Skeletal muscle satellite cell (primary cell): ENCODE results near the gene CD38.
"Not testable (repeated sequence)": the region's sequence is repeated elsewhere in the genome, so short reads cannot be mapped to it uniquely, and the experiment has no call there.

Experiments used
- H3K27me3 ChIP-seq: 2 replicates; pipeline ENCODE4 v1.7.0; 2013; ENCODE audit warnings: low read length; ENCODE audit not compliant: control insufficient read depth, insufficient read depth
- H3K36me3 ChIP-seq: 2 replicates; pipeline ENCODE4 v1.7.0; 2013; ENCODE audit warnings: mild to moderate bottlenecking, control low read depth, low read length; ENCODE audit not compliant: insufficient read depth
- H3K4me1 ChIP-seq: 2 replicates; pipeline ENCODE4 v1.7.0; 2013; ENCODE audit warnings: low read length; ENCODE audit not compliant: control insufficient read depth, insufficient read depth
- H3K4me2 ChIP-seq: 2 replicates; pipeline ENCODE4 v1.7.0; 2013; ENCODE audit warnings: mild to moderate bottlenecking, low read length
- H3K4me3 ChIP-seq: 2 replicates; pipeline ENCODE4 v1.7.0; 2013; ENCODE audit warnings: low read length
- H3K9ac ChIP-seq: 2 replicates; pipeline ENCODE4 v1.7.0; 2013; ENCODE audit warnings: mild to moderate bottlenecking, low read depth, low read length, moderate library complexity
- H3K9me3 ChIP-seq: replicated peaks from 2 replicates; pipeline ENCODE4 v1.7.0; 2013; ENCODE audit warnings: mild to moderate bottlenecking, control low read depth, low read length

CD38 gene

GRCh38 chr4:15746110-15746509 is 32.0 kb upstream of the CD38 start:
- no peak overlapping the region for H3K4me2 ChIP-seq
- H3K4me3 ChIP-seq: no peak overlapping the region
- H3K9me3 ChIP-seq: peaks cover 9% of the 10 kb centered on the region
- H3K4me1 ChIP-seq: no peaks in the 10 kb centered on the region
- H3K36me3 ChIP-seq: no peaks in the 10 kb centered on the region
- no peak overlapping the region for H3K9ac ChIP-seq
- H3K27me3 ChIP-seq: peaks cover 26% of the 10 kb centered on the region

GRCh38 chr4:15749001-15749400 is 29.1 kb upstream of the CD38 start:
- Histone ChIP-seq H3K9ac (no peak overlapping the region), H3K27me3 (peaks cover 21% of the 10 kb centered on the region), H3K4me3 (no peak overlapping the region), H3K9me3 (no peaks in the 10 kb centered on the region), H3K4me1 (no peaks in the 10 kb centered on the region), H3K4me2 (no peak overlapping the region), H3K36me3 (no peaks in the 10 kb centered on the region)

- H3K27me3 ChIP-seq: peaks cover 21% of the 10 kb centered on the region
- H3K9me3 ChIP-seq: no peaks in the 10 kb centered on the region
- no peak overlapping the region for H3K9ac ChIP-seq
- H3K4me1 ChIP-seq: peaks cover 7% of the 10 kb centered on the region
- no peaks in the 10 kb centered on the region for H3K36me3 ChIP-seq
- no peak overlapping the region for H3K4me2 ChIP-seq
- H3K4me3 ChIP-seq: no peak overlapping the region
These were observed 27.0 kb upstream of the CD38 start for GRCh38 chr4:15751153-15751552.

- no peaks in the 10 kb centered on the region for H3K36me3 ChIP-seq
- peaks cover 20% of the 10 kb centered on the region for H3K27me3 ChIP-seq
- peaks cover 12% of the 10 kb centered on the region for H3K4me1 ChIP-seq
- no peak overlapping the region for H3K4me2 ChIP-seq
- no peak overlapping the region for H3K4me3 ChIP-seq
- H3K9me3 ChIP-seq: no peaks in the 10 kb centered on the region
- H3K9ac ChIP-seq: no peak overlapping the region
These were observed 25.0 kb upstream of the CD38 start for GRCh38 chr4:15753081-15753480.

GRCh38 chr4:15753786-15754185 is 24.3 kb upstream of the CD38 start:
- Histone ChIP-seq H3K4me1 (peaks cover 12% of the 10 kb centered on the region), H3K27me3 (peaks cover 18% of the 10 kb centered on the region), H3K9me3 (no peaks in the 10 kb centered on the region), H3K4me3 (no peak overlapping the region), H3K9ac (no peak overlapping the region), H3K4me2 (no peak overlapping the region), H3K36me3 (no peaks in the 10 kb centered on the region)

- Histone ChIP-seq H3K9me3 (no peaks in the 10 kb centered on the region), H3K4me2 (no peak overlapping the region), H3K9ac (no peak overlapping the region), H3K4me3 (no peak overlapping the region), H3K27me3 (peaks cover 19% of the 10 kb centered on the region), H3K4me1 (peaks cover 12% of the 10 kb centered on the region), H3K36me3 (no peaks in the 10 kb centered on the region)
These were observed 23.8 kb upstream of the CD38 start for GRCh38 chr4:15754323-15754722.

GRCh38 chr4:15755321-15756155 is 22.6 kb upstream of the CD38 start:
- Histone ChIP-seq H3K4me1 (peaks cover 12% of the 10 kb centered on the region), H3K4me2 (no peak overlapping the region), H3K4me3 (no peak overlapping the region), H3K36me3 (no peaks in the 10 kb centered on the region), H3K9ac (no peak overlapping the region), H3K9me3 (no peaks in the 10 kb centered on the region), H3K27me3 (peaks cover 22% of the 10 kb centered on the region)

- Histone ChIP-seq H3K27me3 (peaks cover 22% of the 10 kb centered on the region), H3K4me3 (no peak overlapping the region), H3K4me1 (peaks cover 12% of the 10 kb centered on the region), H3K4me2 (no peak overlapping the region), H3K9ac (no peak overlapping the region), H3K36me3 (no peaks in the 10 kb centered on the region), H3K9me3 (no peaks in the 10 kb centered on the region)
These were observed 21.7 kb upstream of the CD38 start for GRCh38 chr4:15756361-15756861.

- Histone ChIP-seq H3K27me3 (peaks cover 22% of the 10 kb centered on the region), H3K4me2 (no peak overlapping the region), H3K9me3 (no peaks in the 10 kb centered on the region), H3K36me3 (no peaks in the 10 kb centered on the region), H3K4me3 (no peak overlapping the region), H3K9ac (no peak overlapping the region), H3K4me1 (peaks cover 12% of the 10 kb centered on the region)
These were observed 21.1 kb upstream of the CD38 start for GRCh38 chr4:15757054-15757453.

GRCh38 chr4:15758294-15758693 is 19.8 kb upstream of the CD38 start:
- no peak overlapping the region for H3K4me2 ChIP-seq
- peaks cover 12% of the 10 kb centered on the region for H3K4me1 ChIP-seq
- no peaks in the 10 kb centered on the region for H3K36me3 ChIP-seq
- H3K9me3 ChIP-seq: no peaks in the 10 kb centered on the region
- no peak overlapping the region for H3K4me3 ChIP-seq
- no peak overlapping the region for H3K9ac ChIP-seq
- H3K27me3 ChIP-seq: peaks cover 22% of the 10 kb centered on the region

- not testable (repeated sequence) for H3K9ac ChIP-seq, H3K36me3 ChIP-seq, H3K4me2 ChIP-seq, H3K4me3 ChIP-seq, H3K4me1 ChIP-seq, H3K9me3 ChIP-seq
- H3K27me3 ChIP-seq: peaks cover 38% of the 10 kb centered on the region
These were observed 15.7 kb upstream of the CD38 start for GRCh38 chr4:15762460-15762859.

GRCh38 chr4:15765391-15765790 is 12.7 kb upstream of the CD38 start:
- Histone ChIP-seq H3K9me3 (no peaks in the 10 kb centered on the region), H3K27me3 (peaks cover 23% of the 10 kb centered on the region), H3K4me1 (no peaks in the 10 kb centered on the region), H3K36me3 (no peaks in the 10 kb centered on the region), H3K4me2 (no peak overlapping the region), H3K4me3 (no peak overlapping the region), H3K9ac (no peak overlapping the region)
